ENCODE results near the gene FLACC1.
A peak's percentile ranks its signal among the peaks of the same experiment; 100 is the strongest.

Gene FLACC1

GRCh38 chr2:201357221-201357620, at the start of gene FLACC1:
Gene FLACC1, minus strand, starts transcription at chr2:201357345. Its CDS starts 5,941 bp downstream, at chr2:201351404.
- no peak for TF ChIP-seq CTCF (IDR thresholded peaks at IDR 0.05; ENCODE audit: insufficient read depth, low read length, missing control alignments)

GRCh38 chr2:201406077-201406662, 49.0 kb upstream of the FLACC1 start:
- POLR2A ChIA-PET, result no interaction called here

More at GRCh38 chr2:201357221-201357620, at the start of gene FLACC1:
- H3K4me3 ChIP-seq (ENCODE audit: low read depth, low read length), result no peak within 1 kb of the TSS
- ChIA-PET POLR2A (no interaction called here), CTCF (interaction anchor here (0.7 to 1.4 kb wide), 4 partner anchors 8 to 125 kb away, joined by 3 to 5 read pairs (median 4); no protein-coding TSS in a partner anchor)
- DNase-seq (ENCODE audit: low read depth, low spot score), result no peak

GRCh38 chr2:201404699-201405280, 47.6 kb upstream of the FLACC1 start:
- CTCF ChIA-PET, result interaction anchor here (1.5 kb wide), 1 partner anchor 10 kb away, joined by 3 read pairs; no protein-coding TSS in a partner anchor

More at GRCh38 chr2:201406077-201406662, 49.0 kb upstream of the FLACC1 start:
- no peak for TF ChIP-seq CTCF (IDR thresholded peaks at IDR 0.05; ENCODE audit: insufficient read depth, low read length, missing control alignments)
- CTCF ChIA-PET, result interaction anchor here (1.4 kb wide), 1 partner anchor 174 kb away, joined by 4 read pairs; no protein-coding TSS in a partner anchor
- no peak overlapping the region for H3K4me3 ChIP-seq (ENCODE audit: low read depth, low read length)
- peak; percentile 59 for DNase-seq (ENCODE audit: low read depth, low spot score)

GRCh38 chr2:201403880-201404279, 46.7 kb upstream of the FLACC1 start:
- POLR2A ChIA-PET, result no interaction called here

More at GRCh38 chr2:201404699-201405280, 47.6 kb upstream of the FLACC1 start:
- TF ChIP-seq CTCF (IDR thresholded peaks at IDR 0.05; ENCODE audit: insufficient read depth, low read length, missing control alignments), result no peak
- H3K4me3 ChIP-seq (ENCODE audit: low read depth, low read length), result no peak overlapping the region
- DNase-seq (ENCODE audit: low read depth, low spot score), result no peak
- POLR2A ChIA-PET, result no interaction called here

GRCh38 chr2:201402651-201403562, 45.8 kb upstream of the FLACC1 start:
- POLR2A ChIA-PET, result no interaction called here
- CTCF ChIA-PET, result interaction anchor here (1.4 kb wide), 1 partner anchor 171 kb away, joined by 5 read pairs; no protein-coding TSS in a partner anchor
- H3K4me3 ChIP-seq (ENCODE audit: low read depth, low read length), result no peak overlapping the region
- DNase-seq (ENCODE audit: low read depth, low spot score), result peak; percentile 76
- no peak for TF ChIP-seq CTCF (IDR thresholded peaks at IDR 0.05; ENCODE audit: insufficient read depth, low read length, missing control alignments)

More at GRCh38 chr2:201403880-201404279, 46.7 kb upstream of the FLACC1 start:
- TF ChIP-seq CTCF (IDR thresholded peaks at IDR 0.05; ENCODE audit: insufficient read depth, low read length, missing control alignments), result no peak
- no peak for DNase-seq (ENCODE audit: low read depth, low spot score)
- CTCF ChIA-PET, result interaction anchor here (1.5 kb wide), 1 partner anchor 9 kb away, joined by 3 read pairs; no protein-coding TSS in a partner anchor
- no peak overlapping the region for H3K4me3 ChIP-seq (ENCODE audit: low read depth, low read length)
